GM18861 (cell line): Measurements from ENCODE around the gene PRKCE.

Experiments
- ATAC-seq: cut with Tn5 transposase; IDR thresholded peaks from one replicate; pipeline ENCODE4 v1.9.1; 2021; ENCODE audit not compliant: unreplicated experiment

PRKCE gene

GRCh38 chr2:45951025-45951727, 299.7 kb downstream of the PRKCE start:
- ATAC-seq: no peak

DNA sequence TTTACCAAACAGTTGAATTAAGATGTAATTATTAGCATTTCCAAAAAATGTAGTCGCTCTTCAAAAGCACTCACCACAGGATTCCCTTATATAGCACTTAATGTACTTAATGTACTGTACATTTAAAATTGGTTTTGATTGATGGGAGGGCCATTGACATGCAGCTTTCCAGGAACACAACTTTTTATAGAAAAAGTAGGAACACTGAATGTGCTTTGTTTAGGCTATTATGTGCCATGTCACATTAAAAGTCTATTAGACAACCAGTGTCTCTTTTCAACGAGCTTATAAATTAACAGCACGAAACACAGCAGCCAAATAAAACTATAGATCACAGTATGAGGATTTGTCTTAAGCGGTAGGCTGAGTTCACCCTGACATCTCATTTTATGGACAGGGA, 301.1 kb downstream of the PRKCE start:
- no peak for ATAC-seq

DNA sequence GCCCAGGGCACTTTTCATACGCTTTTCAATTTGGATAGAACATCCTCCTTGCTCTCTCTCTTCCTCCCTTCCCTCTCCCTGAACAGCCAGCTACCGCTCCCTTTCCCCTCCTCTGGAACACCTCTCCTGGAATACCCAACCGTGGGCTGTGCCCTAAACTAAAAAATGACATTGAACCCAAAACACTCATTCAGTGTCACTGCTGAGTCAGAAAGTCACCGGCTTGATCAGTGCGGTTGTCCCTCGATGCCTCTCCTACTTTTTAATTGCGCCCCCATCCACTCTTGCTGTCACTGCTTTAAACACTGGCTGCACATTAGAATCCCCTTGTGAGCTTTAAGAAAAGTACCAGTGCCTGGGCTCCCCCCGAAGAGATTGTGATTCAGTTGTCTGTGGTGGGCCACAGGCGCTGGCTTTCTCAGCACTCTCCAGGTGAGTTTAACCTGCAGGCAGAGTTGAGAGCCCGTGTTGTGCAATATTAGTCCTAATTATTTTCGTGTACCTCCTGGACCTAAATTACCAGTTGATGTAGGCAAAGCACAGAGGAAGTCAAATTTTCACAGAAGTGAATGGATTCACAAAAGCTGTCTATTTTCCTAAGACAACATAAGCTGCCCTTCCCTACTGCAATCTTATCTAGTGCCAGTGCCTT, 302.0 kb downstream of the PRKCE start:
- no peak for ATAC-seq

GRCh38 chr2:45954233-45954850, 302.9 kb downstream of the PRKCE start:
- ATAC-seq: no peak

DNA sequence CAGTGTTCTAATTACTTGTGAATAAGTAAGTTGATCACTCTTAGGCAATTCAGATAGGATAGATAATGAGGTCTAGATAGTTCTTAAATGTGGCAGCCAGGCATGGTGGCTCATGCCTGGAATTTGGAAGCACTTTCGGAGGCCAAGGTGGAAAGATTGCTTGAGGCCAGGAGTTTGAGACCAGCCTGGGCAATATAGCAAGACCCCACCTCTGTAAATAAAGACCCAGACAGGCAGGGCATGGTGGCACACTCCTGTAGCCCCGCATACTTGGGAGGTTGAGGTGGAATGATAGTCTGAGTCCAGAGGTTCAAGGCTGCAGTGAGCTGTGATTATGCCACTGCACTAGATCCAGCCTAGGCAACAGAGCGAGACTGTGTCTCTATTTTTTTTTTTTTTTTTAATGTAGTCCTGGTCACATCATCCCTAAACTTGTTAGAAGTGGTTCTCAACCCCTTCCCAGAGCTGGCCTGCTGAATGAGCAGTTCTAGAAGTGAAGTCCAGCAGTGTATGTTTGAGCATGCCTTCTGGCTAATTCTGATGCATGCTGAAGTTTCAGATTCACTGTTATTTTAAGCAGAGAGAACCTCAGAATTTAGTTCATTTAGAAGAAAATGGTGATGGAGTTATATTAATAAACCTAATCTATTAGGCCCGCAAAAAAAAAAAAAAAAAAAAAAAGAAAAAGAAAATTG, 306.2 kb downstream of the PRKCE start:
- ATAC-seq: no peak

GRCh38 chr2:45960057-45960863, 308.8 kb downstream of the PRKCE start:
- no peak for ATAC-seq

- ATAC-seq: no peak
These were observed 310.9 kb downstream of the PRKCE start for GRCh38 chr2:45962177-45962921.

DNA sequence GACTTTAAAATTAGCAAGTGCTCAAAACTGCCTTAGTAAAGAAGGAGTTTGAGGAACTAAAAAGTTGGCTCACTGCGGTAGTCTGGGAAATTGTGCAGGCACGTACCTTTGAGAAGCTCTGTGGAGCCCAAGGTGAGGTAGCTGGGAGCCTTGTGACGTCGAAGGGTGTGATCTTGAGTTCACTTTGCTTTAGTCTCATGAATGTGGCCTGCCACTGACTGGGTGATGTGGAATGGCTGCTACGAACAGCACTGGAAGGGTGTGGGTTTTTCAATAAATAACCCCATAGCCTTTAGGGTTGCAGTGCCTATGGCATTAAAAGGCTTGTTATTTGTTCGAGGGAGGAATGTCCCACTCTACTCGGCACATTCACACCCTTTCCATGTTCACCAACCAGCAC, 312.3 kb downstream of the PRKCE start:
- no peak for ATAC-seq

DNA sequence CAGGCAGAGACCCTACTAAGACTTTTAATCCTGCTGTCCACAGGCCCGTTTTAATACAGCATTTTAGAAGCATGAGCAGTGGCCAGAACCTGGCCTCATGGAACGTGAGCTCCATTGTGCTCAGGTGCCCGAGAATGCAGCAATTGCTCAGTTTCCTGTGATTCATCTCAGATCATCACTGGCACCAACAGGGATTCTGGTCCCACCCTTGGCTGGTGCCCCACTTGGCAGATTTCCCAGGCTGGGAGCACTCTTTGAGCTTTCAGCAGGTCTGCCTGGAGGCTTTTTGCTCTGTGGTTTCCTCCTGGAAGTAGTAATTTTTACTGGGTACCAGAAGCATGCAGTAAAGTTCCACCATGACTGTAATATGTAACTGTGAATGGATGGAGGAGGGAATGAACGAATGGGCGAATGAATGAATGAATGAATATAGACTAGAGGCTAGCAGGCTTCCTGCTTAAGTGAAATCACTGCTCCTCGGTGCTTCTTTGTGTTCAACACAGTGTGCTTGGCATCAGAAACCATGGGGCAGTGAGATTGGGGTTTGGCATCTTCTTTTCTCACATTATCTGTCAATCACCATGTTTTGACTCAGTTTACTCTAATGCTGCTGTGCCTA, 312.9 kb downstream of the PRKCE start:
- no peak for ATAC-seq

DNA sequence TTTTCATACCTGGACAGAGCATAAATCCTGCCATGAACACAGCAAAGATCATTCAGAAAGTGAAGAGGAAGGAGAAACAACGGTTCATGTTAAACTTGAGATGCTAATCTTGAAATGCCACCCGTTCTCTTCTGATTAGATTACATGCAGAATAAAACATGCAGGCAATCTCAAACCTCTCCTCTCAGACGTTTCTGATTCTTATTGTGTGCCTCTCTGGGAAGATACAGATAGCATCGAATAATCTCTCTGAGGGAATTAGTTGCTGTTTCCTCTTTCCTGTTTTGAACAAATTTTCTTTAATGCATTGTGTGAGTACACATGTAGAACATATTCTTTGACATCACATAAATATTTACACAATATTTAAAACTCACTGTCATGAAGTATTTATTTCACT, 313.4 kb downstream of the PRKCE start:
- ATAC-seq: no peak

- ATAC-seq: no peak
These were observed 314.5 kb downstream of the PRKCE start for GRCh38 chr2:45965871-45966498.

GRCh38 chr2:45968946-45969584, 317.6 kb downstream of the PRKCE start:
- no peak for ATAC-seq

DNA sequence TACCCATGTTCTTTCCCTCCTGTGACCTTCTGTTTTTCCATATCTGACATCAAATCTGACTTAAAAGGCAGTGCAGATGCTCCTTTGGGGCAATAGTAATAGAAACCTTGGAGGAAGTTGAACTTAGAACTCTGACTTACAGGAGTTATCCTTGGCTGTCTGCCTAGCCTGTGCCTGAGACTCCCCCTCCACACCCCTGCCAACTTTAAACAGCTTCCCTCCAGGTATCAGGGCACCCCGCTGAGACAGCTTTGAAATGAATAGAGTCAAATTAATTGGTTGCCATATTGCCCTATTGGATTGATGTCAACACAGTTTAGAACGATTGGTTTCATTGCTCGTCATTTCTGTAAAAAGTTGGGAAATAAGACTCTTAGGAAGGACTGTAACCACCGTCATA, 322.0 kb downstream of the PRKCE start:
- ATAC-seq: no peak

GRCh38 chr2:45974056-45974455, 322.6 kb downstream of the PRKCE start:
- ATAC-seq: peak; percentile 85

DNA sequence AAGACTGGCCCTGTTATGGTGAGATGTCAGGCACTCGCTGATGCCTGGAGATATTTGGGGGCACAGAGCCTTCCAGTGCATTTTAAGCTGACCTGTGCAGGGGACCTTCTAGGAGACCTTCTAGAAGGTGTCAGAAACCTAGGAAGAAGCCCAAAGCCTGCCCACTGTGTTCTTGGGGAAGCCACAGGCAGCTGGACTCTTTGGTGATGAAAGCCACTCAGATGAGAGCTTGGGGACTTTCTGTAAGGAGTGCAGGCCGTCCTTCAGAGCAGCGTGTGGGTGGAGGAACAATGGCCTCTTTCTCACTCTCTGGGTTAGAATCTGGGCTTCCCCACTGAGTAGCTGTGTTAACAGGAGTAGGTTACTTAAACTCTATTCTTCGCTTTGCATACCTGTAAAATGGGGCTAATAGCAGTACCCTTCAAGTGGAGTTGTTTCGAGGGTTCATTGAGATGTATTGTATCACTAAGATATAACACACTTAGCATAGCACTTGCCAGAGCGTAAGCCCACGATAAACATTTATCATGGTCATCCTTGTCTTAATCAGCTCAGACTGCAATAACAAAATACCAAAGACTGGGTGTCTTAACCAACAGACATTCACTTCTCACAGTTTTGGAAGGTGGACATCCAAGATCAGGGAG, 323.4 kb downstream of the PRKCE start:
- peak; percentile 31 for ATAC-seq

GRCh38 chr2:45975752-45976517, 324.5 kb downstream of the PRKCE start:
- ATAC-seq: no peak

- no peak for ATAC-seq
These were observed 326.9 kb downstream of the PRKCE start for GRCh38 chr2:45978302-45978859.
